Activated CD4-positive, alpha-beta T cell treated with anti-CD3 and anti-CD28 coated beads, Interleukin-2, amount 50 U/mL, for 24 hours (primary cell): ENCODE data around the gene DLG3.

Experiments
- DNase-seq, 2 donors: peaks; one replicate each; pipeline ENCODE4 v3.0.0-alpha.2; 2020; ENCODE audit warnings: low read depth in 1 of 2, low spot score in 1 of 2

DLG3 gene

GRCh38 chrX:70437011-70437410, 7.6 kb upstream of the DLG3 start:
- no peak for DNase-seq

- no peak for DNase-seq
Measured at GRCh38 chrX:70437921-70438665, 6.5 kb upstream of the DLG3 start.

- DNase-seq: no peak
Measured at GRCh38 chrX:70439016-70439415, 5.6 kb upstream of the DLG3 start.

- no peak for DNase-seq
Measured at GRCh38 chrX:70442224-70442623, 2.4 kb upstream of the DLG3 start.

- no peak for DNase-seq
Measured at GRCh38 chrX:70444946-70445656, 466 bp downstream of the DLG3 start.

GRCh38 chrX:70445951-70446350, 1.3 kb downstream of the DLG3 start:
- no peak for DNase-seq

GRCh38 chrX:70446380-70447350, 2.0 kb downstream of the DLG3 start:
- DNase-seq: no peak

- no peak for DNase-seq
Measured at GRCh38 chrX:70449457-70449966, 4.9 kb downstream of the DLG3 start.

- DNase-seq: peak in 1 of 2 donors; percentile 32
Measured at GRCh38 chrX:70452143-70452733, 7.6 kb downstream of the DLG3 start.

- DNase-seq: no peak
Measured at GRCh38 chrX:70453024-70453618, 8.5 kb downstream of the DLG3 start.

- peak; percentile 26 to 30 for DNase-seq
Measured at GRCh38 chrX:70454441-70455365, 10.1 kb downstream of the DLG3 start.

GRCh38 chrX:70455366-70456202, 10.9 kb downstream of the DLG3 start:
- DNase-seq: no peak

GRCh38 chrX:70456256-70456655, 11.6 kb downstream of the DLG3 start:
- no peak for DNase-seq

- DNase-seq: no peak
Measured at GRCh38 chrX:70461026-70461425, 16.4 kb downstream of the DLG3 start.

GRCh38 chrX:70464051-70464450, 19.4 kb downstream of the DLG3 start:
- DNase-seq: no peak

GRCh38 chrX:70466968-70467367, 22.3 kb downstream of the DLG3 start:
- DNase-seq: no peak

GRCh38 chrX:70468709-70469108, 24.1 kb downstream of the DLG3 start:
- no peak for DNase-seq

- no peak for DNase-seq
Measured at GRCh38 chrX:70470850-70471289, 26.2 kb downstream of the DLG3 start.
